ENCODE data around the gene POLR3K.

DNA sequence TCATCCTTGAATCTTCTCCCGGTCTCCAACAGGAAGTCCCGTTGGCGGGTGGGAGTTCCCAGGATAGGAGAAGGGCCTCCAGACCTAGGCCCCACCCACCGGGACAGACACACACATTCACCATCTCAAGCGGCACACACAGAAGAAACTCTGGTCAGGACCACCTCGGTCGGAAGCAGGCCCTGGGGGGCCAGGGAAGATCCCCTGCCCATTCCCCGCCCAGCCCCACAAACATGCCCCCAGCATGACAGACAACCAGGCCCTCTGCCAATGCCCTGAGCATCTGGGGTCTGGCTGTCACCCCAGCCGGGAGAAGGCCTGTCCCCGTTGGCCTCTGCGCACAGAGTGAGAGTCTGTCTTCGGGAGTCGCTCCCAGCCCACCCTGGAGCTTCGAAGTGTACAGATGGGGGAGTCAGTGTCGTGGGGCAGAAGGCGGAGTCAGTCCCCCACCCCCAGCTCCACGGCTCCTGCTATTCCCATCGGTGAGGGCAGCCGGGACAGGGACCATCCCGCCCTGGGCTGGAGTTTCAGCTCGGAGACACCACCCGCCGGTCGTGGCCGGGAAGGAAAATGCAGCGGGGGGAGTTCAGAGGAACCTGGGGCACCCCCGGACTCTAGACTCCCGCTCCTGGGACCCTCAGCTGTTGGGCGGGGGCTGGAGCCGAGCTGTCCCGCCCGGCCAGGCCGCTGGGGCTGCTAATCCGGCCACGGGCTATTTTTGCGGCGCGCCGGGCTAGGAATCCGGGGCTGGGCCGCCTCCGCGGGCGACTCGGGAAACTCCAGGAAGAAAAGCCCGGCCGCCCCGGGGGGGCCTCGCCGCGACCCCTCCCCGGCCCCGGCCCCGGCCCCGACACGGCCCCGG lies 18.4 kb upstream of the POLR3K start:
- TF ChIP-seq CTCF (conservative IDR thresholded peaks at IDR 0.05; ENCODE audit: low read length) (no peak), EZH2phosphoT487 (IDR thresholded peaks at IDR 0.05; ENCODE audit: borderline replicate concordance, low read depth, low read length) (no peak)
